Panc1 (cell line): ENCODE data around the gene SPATA17. TPM values are rescaled to one million over a fixed set of nuclear protein-coding genes. Genes with fewer than 3 reads are reported as not detected.

Experiments used
- ATAC-seq: fragments of 200-7000 bp; cut with Tn5 transposase; 2 replicates; pipeline ENCODE4 v1.9.1; 2020; ENCODE audit warnings: mild to moderate bottlenecking, moderate library complexity
- BruUV-seq: library from RNA; stranded (reverse); fragments of 400-500 nt; replicated peaks from 2 replicates; lab custom pipeline; 2021; lab: Mats Ljungman, UMichigan
- CTCF ChIA-PET: fragments of 300-600 bp; sonication (Branson Sonifier 250); formaldehyde crosslinking; loops from one replicate; lab custom pipeline; 2022; ENCODE audit warnings: antibody characterized with exemption; lab: Charles Lee
- POLR2A ChIA-PET: fragments of 300-600 bp; sonication (Branson Sonifier 250); formaldehyde crosslinking; loops from one replicate; lab custom pipeline; 2022; ENCODE audit warnings: antibody characterized with exemption; lab: Charles Lee
- DNase-seq: peaks from one replicate; pipeline ENCODE4 v3.0.0-alpha.2; 2010; ENCODE audit warnings: low read depth, low spot score
- H3K27ac ChIP-seq: 2 replicates; pipeline ENCODE4 v1.5.1; 2011; ENCODE audit warnings: mild to moderate bottlenecking, low read length, inconsistent platforms
- H3K27me3 ChIP-seq: fragments of 200-500 bp; sonication (Bioruptor generic); 2 replicates; pipeline ENCODE4 v1.6.0; 2014; ENCODE audit warnings: low read length, inconsistent platforms; ENCODE audit not compliant: control insufficient read depth, insufficient read depth
- H3K36me3 ChIP-seq: fragments of 200-500 bp; sonication (Bioruptor generic); 2 replicates; pipeline ENCODE4 v1.5.1; 2014; ENCODE audit warnings: inconsistent platforms, mild to moderate bottlenecking, low read length, moderate library complexity; ENCODE audit not compliant: control insufficient read depth, insufficient read depth
- H3K4me1 ChIP-seq: 2 replicates; pipeline ENCODE4 v1.5.1; 2011; ENCODE audit warnings: inconsistent platforms, mild to moderate bottlenecking, low read length, moderate library complexity; ENCODE audit not compliant: control insufficient read depth, insufficient read depth
- H3K4me3 ChIP-seq, 2 experiments: 2 replicates each; pipeline ENCODE4 v1.5.1; 2011 to 2012; ENCODE audit warnings: low read depth in 2 of 2, low read length in 2 of 2, mild to moderate bottlenecking in 2 of 2, inconsistent platforms in 1 of 2, moderate library complexity in 1 of 2
- H3K9me3 ChIP-seq: fragments of 200-500 bp; sonication (Bioruptor generic); 2 replicates; pipeline ENCODE4 v1.5.1; 2014; ENCODE audit warnings: low read depth, mild to moderate bottlenecking, inconsistent platforms, low read length, moderate library complexity; ENCODE audit not compliant: control insufficient read depth, insufficient read depth
- POLR2AphosphoS5 ChIP-seq: IDR thresholded peaks from 2 replicates; pipeline ENCODE4 v1.6.1; 2012; ENCODE audit warnings: mild to moderate bottlenecking, low read depth, low read length, moderate library complexity
- SIN3A ChIP-seq: IDR thresholded peaks from 2 replicates; pipeline ENCODE4 v1.6.1; 2012; ENCODE audit warnings: low read depth, mild to moderate bottlenecking, low read length, moderate library complexity, borderline replicate concordance; ENCODE audit not compliant: insufficient read depth
- TCF7L2 ChIP-seq: IDR thresholded peaks from 2 replicates; pipeline ENCODE4 v1.6.1; 2011; ENCODE audit warnings: mild to moderate bottlenecking, low read depth, low read length, inconsistent platforms
- in situ Hi-C: cut with HindIII; loops from 2 replicates; pipeline ENCODE4 v1.10.0; 2016; ENCODE audit warnings: low sequenced_read_pairs, low pct_unique_long_range_greater_than_20kb
- intact Hi-C: fragments of 100-400 bp; cut with micrococcal nuclease; formaldehyde crosslinking; loops from one replicate; pipeline ENCODE4 v1.10.0; 2022; ENCODE audit not compliant: unreplicated experiment
- total RNA-seq: library from RNA; stranded (reverse); gene quantifications from one replicate; pipeline ENCODE4 v1.2.1, GENCODE V29; 2021; ENCODE audit not compliant: unreplicated experiment
- TF ChIP-seq, protein P1 (sequence below), 2 experiments: IDR thresholded peaks; 2 replicates each; pipeline ENCODE4 v1.6.1; 2011 to 2012; ENCODE audit warnings: low read depth in 2 of 2, control low read depth in 1 of 2, low read length in 1 of 2, mild to moderate bottlenecking in 1 of 2, moderate library complexity in 1 of 2; ENCODE audit not compliant: insufficient read depth in 1 of 2
- TF ChIP-seq, protein P2 (sequence below): fragments of 450-650 bp; IDR thresholded peaks from 2 replicates; pipeline ENCODE4 v1.5.1; 2017; ENCODE audit warnings: mild to moderate bottlenecking

Gene SPATA17
- total RNA-seq, 1 experiment from 2014 or later, result 0.51 TPM

DNA sequence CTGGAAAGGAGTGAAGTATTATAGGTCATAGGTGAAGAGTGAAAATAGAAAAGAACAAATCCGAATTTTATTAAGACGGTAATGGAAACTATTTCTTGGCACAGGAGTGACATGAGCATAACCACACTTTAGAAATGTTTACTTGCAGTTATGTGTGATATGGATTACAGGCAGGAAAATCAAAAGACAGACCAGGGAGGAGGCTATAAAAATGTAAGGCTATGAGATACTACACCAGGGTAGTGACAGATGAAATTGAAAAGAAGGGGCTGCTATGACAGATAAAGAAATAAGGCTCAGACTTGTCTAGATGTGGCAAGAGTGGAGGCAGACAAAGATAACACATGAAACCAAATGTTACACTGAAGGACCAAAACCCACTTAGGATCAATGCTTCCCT is 32.0 kb upstream of the SPATA17 start:
- DNase-seq (no peak), ATAC-seq (no peak)
- intact Hi-C loops, result no loop called here
- no peaks in the 10 kb centered on the region for H3K27me3 ChIP-seq
- ChIA-PET CTCF (no interaction called here), POLR2A (no interaction called here)
- TF ChIP-seq, protein P1, sequence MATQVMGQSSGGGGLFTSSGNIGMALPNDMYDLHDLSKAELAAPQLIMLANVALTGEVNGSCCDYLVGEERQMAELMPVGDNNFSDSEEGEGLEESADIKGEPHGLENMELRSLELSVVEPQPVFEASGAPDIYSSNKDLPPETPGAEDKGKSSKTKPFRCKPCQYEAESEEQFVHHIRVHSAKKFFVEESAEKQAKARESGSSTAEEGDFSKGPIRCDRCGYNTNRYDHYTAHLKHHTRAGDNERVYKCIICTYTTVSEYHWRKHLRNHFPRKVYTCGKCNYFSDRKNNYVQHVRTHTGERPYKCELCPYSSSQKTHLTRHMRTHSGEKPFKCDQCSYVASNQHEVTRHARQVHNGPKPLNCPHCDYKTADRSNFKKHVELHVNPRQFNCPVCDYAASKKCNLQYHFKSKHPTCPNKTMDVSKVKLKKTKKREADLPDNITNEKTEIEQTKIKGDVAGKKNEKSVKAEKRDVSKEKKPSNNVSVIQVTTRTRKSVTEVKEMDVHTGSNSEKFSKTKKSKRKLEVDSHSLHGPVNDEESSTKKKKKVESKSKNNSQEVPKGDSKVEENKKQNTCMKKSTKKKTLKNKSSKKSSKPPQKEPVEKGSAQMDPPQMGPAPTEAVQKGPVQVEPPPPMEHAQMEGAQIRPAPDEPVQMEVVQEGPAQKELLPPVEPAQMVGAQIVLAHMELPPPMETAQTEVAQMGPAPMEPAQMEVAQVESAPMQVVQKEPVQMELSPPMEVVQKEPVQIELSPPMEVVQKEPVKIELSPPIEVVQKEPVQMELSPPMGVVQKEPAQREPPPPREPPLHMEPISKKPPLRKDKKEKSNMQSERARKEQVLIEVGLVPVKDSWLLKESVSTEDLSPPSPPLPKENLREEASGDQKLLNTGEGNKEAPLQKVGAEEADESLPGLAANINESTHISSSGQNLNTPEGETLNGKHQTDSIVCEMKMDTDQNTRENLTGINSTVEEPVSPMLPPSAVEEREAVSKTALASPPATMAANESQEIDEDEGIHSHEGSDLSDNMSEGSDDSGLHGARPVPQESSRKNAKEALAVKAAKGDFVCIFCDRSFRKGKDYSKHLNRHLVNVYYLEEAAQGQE (IDR thresholded peaks at IDR 0.05; ENCODE audit: insufficient read depth in 1 of 2, low read depth in 2 of 2, low read length in 1 of 2), result no peak
- TF ChIP-seq TCF7L2, result no peak
- TF ChIP-seq, protein P2, sequence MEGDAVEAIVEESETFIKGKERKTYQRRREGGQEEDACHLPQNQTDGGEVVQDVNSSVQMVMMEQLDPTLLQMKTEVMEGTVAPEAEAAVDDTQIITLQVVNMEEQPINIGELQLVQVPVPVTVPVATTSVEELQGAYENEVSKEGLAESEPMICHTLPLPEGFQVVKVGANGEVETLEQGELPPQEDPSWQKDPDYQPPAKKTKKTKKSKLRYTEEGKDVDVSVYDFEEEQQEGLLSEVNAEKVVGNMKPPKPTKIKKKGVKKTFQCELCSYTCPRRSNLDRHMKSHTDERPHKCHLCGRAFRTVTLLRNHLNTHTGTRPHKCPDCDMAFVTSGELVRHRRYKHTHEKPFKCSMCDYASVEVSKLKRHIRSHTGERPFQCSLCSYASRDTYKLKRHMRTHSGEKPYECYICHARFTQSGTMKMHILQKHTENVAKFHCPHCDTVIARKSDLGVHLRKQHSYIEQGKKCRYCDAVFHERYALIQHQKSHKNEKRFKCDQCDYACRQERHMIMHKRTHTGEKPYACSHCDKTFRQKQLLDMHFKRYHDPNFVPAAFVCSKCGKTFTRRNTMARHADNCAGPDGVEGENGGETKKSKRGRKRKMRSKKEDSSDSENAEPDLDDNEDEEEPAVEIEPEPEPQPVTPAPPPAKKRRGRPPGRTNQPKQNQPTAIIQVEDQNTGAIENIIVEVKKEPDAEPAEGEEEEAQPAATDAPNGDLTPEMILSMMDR, result no peak
- no peak for TF ChIP-seq SIN3A
- no peak for TF ChIP-seq POLR2AphosphoS5
- no peaks in the 10 kb centered on the region for H3K4me1 ChIP-seq
- no TSS peak for BruUV-seq
- H3K27ac ChIP-seq, result no peak overlapping the region
- H3K36me3 ChIP-seq, result no peaks in the 10 kb centered on the region
- H3K9me3 ChIP-seq, result no peaks in the 10 kb centered on the region
- H3K4me3 ChIP-seq, result no peak overlapping the region
- in situ Hi-C loops, result no loop called here

DNA sequence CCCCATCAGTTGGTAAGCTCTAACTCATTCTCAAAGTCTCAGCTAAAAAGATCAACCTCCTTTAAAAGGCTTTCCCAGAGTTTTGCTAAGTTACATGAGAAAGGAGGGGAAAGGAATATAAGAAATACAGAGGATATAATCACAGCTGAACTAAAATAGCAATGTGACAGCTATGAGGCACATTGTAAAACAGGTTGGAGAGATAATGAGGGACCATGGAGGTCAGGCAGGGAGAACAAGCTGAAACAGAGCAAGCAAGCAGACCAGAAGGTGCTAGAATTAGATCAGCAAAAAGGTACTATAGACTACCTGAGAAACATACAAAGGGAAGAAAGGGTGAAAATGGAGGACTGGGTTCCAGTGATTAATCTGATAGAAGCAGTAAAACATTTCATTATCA is 28.8 kb upstream of the SPATA17 start:
- intact Hi-C loops, result no loop called here
- POLR2A ChIA-PET, result no interaction called here
- no peaks in the 10 kb centered on the region for H3K27me3 ChIP-seq

More for the DNA sequence above, 28.8 kb upstream of the SPATA17 start:
- DNase-seq (no peak), ATAC-seq (no peak)
- no peaks in the 10 kb centered on the region for H3K4me1 ChIP-seq
- CTCF ChIA-PET, result no interaction called here
- no peaks in the 10 kb centered on the region; the same call in 1 of the 2 replicates for H3K36me3 ChIP-seq
- H3K27ac ChIP-seq, result no peak overlapping the region
- H3K9me3 ChIP-seq, result no peaks in the 10 kb centered on the region
- H3K4me3 ChIP-seq, result no peak overlapping the region
- in situ Hi-C loops, result no loop called here
- TF ChIP-seq TCF7L2 (no peak), SIN3A (no peak), POLR2AphosphoS5 (no peak)
- TF ChIP-seq, protein P2, result no peak
- TF ChIP-seq, protein P1 (IDR thresholded peaks at IDR 0.05; ENCODE audit: insufficient read depth in 1 of 2, low read depth in 2 of 2, low read length in 1 of 2), result no peak
- BruUV-seq, result no TSS peak
